SK-N-SH treated with all-trans-retinoic acid at 6 μM for 48 hours (cell line): ENCODE data around the gene PFKM.

Experiments
- CSDC2 ChIP-seq: fragments of 250-450 bp; sonication (Bioruptor Pico); IDR thresholded peaks from 2 replicates; pipeline ENCODE4 v1.5.0; 2020; ENCODE audit warnings: mild to moderate bottlenecking, moderate library complexity
- PATZ1 ChIP-seq: fragments of 250-450 bp; sonication (Bioruptor Pico); IDR thresholded peaks from 2 replicates; pipeline ENCODE4 v1.8.0; 2020; ENCODE audit warnings: mild to moderate bottlenecking, moderate library complexity, borderline replicate concordance
- PPARA ChIP-seq: fragments of 250-450 bp; sonication (Bioruptor Pico); IDR thresholded peaks from 2 replicates; pipeline ENCODE4 v1.5.0; 2020; ENCODE audit warnings: mild to moderate bottlenecking, borderline replicate concordance
- RARB ChIP-seq: fragments of 250-450 bp; sonication (Bioruptor Pico); IDR thresholded peaks from 2 replicates; pipeline ENCODE4 v1.8.0; 2021; ENCODE audit warnings: mild to moderate bottlenecking, moderate library complexity
- TCF4 ChIP-seq: fragments of 250-450 bp; sonication (Bioruptor Pico); IDR thresholded peaks from 2 replicates; pipeline ENCODE4 v1.8.0; 2021; ENCODE audit warnings: mild to moderate bottlenecking, moderate library complexity, borderline replicate concordance
- ZC3H10 ChIP-seq: fragments of 250-450 bp; sonication (Bioruptor Pico); IDR thresholded peaks from 2 replicates; pipeline ENCODE4 v1.5.1; 2021; ENCODE audit warnings: mild to moderate bottlenecking, moderate library complexity
- TF ChIP-seq, protein P1 (sequence below): fragments of 250-450 bp; sonication (Bioruptor Pico); IDR thresholded peaks from 2 replicates; pipeline ENCODE4 v1.5.1; 2021; ENCODE audit warnings: mild to moderate bottlenecking, moderate library complexity

GRCh38 chr12:48104531-48104930 is 14.6 kb upstream of the PFKM start:
- TF ChIP-seq RARB (CRISPR knock-in tag) = no peak
- no peak for TF ChIP-seq PPARA (CRISPR knock-in tag)
- TF ChIP-seq, protein P1, sequence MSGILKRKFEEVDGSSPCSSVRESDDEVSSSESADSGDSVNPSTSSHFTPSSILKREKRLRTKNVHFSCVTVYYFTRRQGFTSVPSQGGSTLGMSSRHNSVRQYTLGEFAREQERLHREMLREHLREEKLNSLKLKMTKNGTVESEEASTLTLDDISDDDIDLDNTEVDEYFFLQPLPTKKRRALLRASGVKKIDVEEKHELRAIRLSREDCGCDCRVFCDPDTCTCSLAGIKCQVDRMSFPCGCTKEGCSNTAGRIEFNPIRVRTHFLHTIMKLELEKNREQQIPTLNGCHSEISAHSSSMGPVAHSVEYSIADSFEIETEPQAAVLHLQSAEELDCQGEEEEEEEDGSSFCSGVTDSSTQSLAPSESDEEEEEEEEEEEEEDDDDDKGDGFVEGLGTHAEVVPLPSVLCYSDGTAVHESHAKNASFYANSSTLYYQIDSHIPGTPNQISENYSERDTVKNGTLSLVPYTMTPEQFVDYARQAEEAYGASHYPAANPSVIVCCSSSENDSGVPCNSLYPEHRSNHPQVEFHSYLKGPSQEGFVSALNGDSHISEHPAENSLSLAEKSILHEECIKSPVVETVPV (CRISPR knock-in tag) = no peak
- no peak for TF ChIP-seq PATZ1 (CRISPR knock-in tag)
- TF ChIP-seq CSDC2 (CRISPR knock-in tag) = no peak
- no peak for TF ChIP-seq ZC3H10
- TF ChIP-seq TCF4 = no peak
